Suprapubic skin (tissue), 4 donors: ENCODE results near the gene MTFR1L. TPM values are rescaled to one million over a fixed set of nuclear protein-coding genes. Genes with fewer than 3 reads are reported as not detected.

Source experiments
- DNase-seq, 2 donors: peaks; one replicate each; pipeline ENCODE4 v3.0.0-alpha.2; 2019; ENCODE audit warnings: low spot score in 2 of 2
- H3K27ac ChIP-seq: fragments of 200-600 bp; sonication (generic); one replicate; pipeline ENCODE4 v1.5.1; 2019
- H3K27me3 ChIP-seq: fragments of 200-600 bp; sonication (generic); one replicate; pipeline ENCODE4 v1.5.1; 2019
- H3K36me3 ChIP-seq: fragments of 200-600 bp; sonication (generic); one replicate; pipeline ENCODE4 v1.5.1; 2019
- H3K4me1 ChIP-seq: fragments of 200-600 bp; sonication (generic); one replicate; pipeline ENCODE4 v1.5.1; 2019
- H3K4me3 ChIP-seq: fragments of 200-600 bp; sonication (generic); one replicate; pipeline ENCODE4 v1.5.1; 2019; ENCODE audit warnings: mild to moderate bottlenecking
- H3K9me3 ChIP-seq: fragments of 200-600 bp; sonication (generic); one replicate; pipeline ENCODE4 v1.5.1; 2019
- EP300 ChIP-seq: sonication (generic); formaldehyde crosslinking; IDR thresholded peaks from one replicate; pipeline ENCODE4 v1.6.1; 2017; ENCODE audit warnings: antibody characterized with exemption
- POLR2A ChIP-seq, 2 donors: fragments of 450-650 bp; IDR thresholded peaks; one replicate each; pipeline ENCODE4 v1.6.1; 2017; ENCODE audit warnings: antibody characterized with exemption in 2 of 2, mild to moderate bottlenecking in 2 of 2, moderate library complexity in 2 of 2
- POLR2AphosphoS5 ChIP-seq, 3 donors: sonication (generic); formaldehyde crosslinking; IDR thresholded peaks; one replicate each; pipeline ENCODE4 v1.6.1; 2017; ENCODE audit warnings: antibody characterized with exemption in 3 of 3
- WGBS: methylation state at CpG from one replicate; pipeline ENCODE4 v1.1.5; 2018; 5-methylcytosine and 5-hydroxymethylcytosine counted together
- total RNA-seq, 4 donors: library from RNA; depleted of rRNA; stranded (reverse); fragments of >200 nt; gene quantifications; one replicate each; pipeline ENCODE4 v1.1.0, GENCODE V29; 2016
- TF ChIP-seq, protein P1 (sequence below), 2 donors: fragments of 200-600 bp in 1 of 2; fragments of 450-650 bp in 1 of 2; sonication (generic) in 1 of 2; IDR thresholded peaks; one replicate each; pipeline ENCODE4 v1.5.1; 2016 to 2019; ENCODE audit warnings: antibody characterized with exemption in 2 of 2, mild to moderate bottlenecking in 1 of 2, moderate library complexity in 1 of 2

The MTFR1L gene
- total RNA-seq, 4 donors from 2014 or later = 35.2 to 79.3 (median 48.1) TPM

DNA sequence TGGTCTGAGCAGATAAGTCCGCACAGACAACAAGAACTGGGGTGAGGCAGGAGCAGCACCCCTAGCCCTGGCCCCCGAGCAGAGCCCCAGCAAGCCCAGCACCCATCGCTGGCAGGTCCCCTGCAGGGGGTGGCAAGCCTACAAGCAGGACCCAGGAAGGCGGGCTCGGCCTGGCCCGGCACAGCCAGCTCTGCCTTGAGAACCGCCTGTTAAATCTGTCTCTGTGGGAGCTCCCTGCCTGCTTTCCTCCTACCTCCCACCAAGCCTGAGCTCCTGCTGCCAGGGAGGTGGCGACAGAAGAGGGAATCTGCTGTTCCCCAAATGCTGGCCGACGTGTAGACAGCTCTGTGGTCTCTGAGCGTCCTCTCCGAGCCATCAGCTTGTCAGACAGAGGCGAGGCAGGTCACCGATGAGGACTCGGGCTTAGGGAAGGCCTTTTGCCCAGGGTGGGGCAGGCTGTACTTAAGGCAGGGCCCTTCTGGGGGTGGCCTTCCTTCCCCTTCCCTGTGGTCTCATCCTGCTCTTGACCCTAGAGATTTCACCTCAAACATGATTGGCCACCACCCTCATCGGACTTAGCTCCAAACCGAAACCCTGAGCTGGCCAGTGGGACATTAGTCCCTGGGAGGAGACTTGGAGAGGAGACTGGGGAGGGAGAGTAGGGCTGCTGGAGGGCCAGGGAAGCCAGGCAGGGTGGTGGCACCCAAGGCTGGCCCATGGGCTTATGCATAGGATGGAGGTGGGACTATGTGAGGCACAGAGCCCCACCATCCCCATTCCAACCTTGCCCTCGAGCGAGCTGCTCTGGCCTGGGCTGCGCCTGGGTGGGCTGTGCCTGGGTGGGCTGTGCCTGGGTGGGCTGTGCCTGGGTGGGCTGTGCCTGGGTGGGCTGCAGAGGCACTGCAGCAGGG is 12.0 kb upstream of the MTFR1L start:
- no peaks in the 10 kb centered on the region for H3K9me3 ChIP-seq
- H3K4me3 ChIP-seq = no peak overlapping the region
- peaks cover 46% of the 10 kb centered on the region for H3K36me3 ChIP-seq
- 69% methylated on average over 6 of the region's 20 CpGs for WGBS
- no peak for TF ChIP-seq EP300
- no peak for TF ChIP-seq POLR2A (IDR thresholded peaks at IDR 0.05)
- no peak for TF ChIP-seq POLR2AphosphoS5 (IDR thresholded peaks at IDR 0.05)
- TF ChIP-seq, protein P1, sequence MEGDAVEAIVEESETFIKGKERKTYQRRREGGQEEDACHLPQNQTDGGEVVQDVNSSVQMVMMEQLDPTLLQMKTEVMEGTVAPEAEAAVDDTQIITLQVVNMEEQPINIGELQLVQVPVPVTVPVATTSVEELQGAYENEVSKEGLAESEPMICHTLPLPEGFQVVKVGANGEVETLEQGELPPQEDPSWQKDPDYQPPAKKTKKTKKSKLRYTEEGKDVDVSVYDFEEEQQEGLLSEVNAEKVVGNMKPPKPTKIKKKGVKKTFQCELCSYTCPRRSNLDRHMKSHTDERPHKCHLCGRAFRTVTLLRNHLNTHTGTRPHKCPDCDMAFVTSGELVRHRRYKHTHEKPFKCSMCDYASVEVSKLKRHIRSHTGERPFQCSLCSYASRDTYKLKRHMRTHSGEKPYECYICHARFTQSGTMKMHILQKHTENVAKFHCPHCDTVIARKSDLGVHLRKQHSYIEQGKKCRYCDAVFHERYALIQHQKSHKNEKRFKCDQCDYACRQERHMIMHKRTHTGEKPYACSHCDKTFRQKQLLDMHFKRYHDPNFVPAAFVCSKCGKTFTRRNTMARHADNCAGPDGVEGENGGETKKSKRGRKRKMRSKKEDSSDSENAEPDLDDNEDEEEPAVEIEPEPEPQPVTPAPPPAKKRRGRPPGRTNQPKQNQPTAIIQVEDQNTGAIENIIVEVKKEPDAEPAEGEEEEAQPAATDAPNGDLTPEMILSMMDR (IDR thresholded peaks at IDR 0.05) = no peak
- no peak for DNase-seq
- H3K4me1 ChIP-seq = peaks cover 66% of the 10 kb centered on the region
- H3K27me3 ChIP-seq = no peaks in the 10 kb centered on the region
- H3K27ac ChIP-seq = peak overlapping the region; percentile 43

DNA sequence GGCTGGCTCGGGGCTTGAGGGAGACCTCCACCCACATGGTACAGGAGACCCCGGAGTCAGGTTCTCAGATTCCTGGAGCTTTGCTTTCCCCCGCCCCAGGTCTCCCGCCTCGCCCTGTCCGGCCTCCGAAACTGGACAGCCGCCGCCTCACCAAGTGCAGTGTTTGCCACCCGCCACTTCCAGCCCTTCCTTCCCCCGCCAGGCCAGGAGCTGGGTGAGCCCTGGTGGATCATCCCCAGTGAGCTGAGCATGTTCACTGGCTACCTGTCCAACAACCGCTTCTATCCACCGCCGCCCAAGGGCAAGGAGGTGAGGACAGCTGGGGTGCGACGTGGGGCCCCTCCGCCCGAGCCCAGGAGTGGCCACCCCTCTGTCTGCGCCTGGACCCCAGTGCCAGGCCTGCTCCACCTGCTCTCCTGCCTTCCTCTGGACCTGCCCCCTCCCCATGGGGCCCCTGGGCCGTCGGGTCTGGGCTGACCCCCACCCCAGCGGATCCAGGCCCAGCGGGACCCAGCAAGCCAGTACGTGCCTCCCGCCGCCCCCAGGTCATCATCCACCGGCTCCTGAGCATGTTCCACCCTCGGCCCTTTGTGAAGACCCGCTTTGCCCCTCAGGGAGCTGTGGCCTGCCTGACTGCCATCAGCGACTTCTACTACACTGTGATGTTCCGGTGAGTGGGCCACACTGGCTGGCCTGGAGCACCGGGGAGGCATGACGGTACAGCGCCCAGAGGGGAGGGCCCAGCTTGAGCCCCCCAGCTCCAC is 11.1 kb upstream of the MTFR1L start:
- TF ChIP-seq POLR2AphosphoS5 (IDR thresholded peaks at IDR 0.05) = no peak
- TF ChIP-seq EP300 = no peak
- no peak for TF ChIP-seq POLR2A (IDR thresholded peaks at IDR 0.05)
- TF ChIP-seq, protein P1 (IDR thresholded peaks at IDR 0.05) = no peak
- Histone ChIP-seq H3K9me3 (no peaks in the 10 kb centered on the region), H3K4me1 (peaks cover 58% of the 10 kb centered on the region), H3K36me3 (peaks cover 53% of the 10 kb centered on the region), H3K27me3 (no peaks in the 10 kb centered on the region), H3K27ac (peak overlapping the region; percentile 40), H3K4me3 (no peak overlapping the region)
- no peak for DNase-seq
- 97% methylated on average over 12 of the region's 34 CpGs for WGBS

DNA sequence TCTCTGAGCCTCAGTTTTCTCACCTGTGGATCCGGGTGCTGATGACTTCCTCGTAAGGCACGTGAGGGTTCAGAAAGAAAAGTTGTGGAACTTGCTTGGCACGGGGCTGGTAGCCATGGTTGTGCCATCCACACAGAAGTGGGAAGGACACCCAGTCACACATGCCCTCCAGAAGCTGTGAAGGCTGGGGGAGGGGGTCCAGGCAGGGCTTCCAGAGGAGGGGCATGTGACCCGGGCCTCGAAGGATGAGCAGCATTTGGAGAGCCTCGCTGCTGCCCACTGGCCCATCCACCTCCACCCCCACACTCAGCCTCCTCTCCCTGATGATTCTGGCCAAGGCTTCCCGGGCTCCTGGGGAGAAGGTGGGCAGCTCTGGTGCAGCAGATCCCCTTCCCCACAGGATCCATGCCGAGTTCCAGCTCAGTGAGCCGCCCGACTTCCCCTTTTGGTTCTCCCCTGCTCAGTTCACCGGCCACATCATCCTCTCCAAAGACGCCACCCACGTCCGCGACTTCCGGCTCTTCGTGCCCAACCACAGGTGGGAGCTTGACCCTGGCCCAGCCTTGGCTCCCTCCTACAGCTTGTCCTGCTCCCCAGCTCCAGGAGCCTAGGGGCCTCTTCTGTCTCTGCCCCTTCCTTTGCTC is 10.3 kb upstream of the MTFR1L start:
- Histone ChIP-seq H3K27me3 (no peaks in the 10 kb centered on the region), H3K4me3 (no peak overlapping the region), H3K9me3 (no peaks in the 10 kb centered on the region), H3K4me1 (peaks cover 54% of the 10 kb centered on the region), H3K27ac (no peak overlapping the region), H3K36me3 (peaks cover 61% of the 10 kb centered on the region)
- DNase-seq = no peak
- TF ChIP-seq, protein P1 (IDR thresholded peaks at IDR 0.05) = no peak
- TF ChIP-seq POLR2AphosphoS5 (IDR thresholded peaks at IDR 0.05) (no peak), EP300 (no peak), POLR2A (IDR thresholded peaks at IDR 0.05) (no peak)
- WGBS = 83% methylated on average over 13 of the region's 18 CpGs

DNA sequence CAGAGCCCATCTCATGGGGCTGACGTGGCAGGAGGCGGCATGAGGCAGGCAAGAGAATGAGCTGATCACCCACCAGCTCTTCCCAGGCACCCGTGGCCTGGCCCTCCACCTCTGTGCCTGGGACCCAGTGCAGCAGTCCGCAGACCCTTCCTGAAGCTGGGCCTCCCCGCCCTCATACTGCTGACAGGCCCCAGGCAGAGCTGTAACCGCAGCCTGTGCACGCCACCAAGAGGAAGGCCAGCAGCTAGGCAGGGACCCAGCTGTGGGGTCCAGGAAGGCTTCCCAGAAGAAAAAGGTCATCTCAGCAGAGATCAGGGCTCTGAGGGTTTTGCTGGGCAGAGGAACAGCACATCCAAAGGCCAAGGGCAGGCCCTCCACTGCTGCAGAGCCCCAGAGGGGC is 9.8 kb upstream of the MTFR1L start:
- H3K36me3 ChIP-seq = peaks cover 65% of the 10 kb centered on the region
- peaks cover 49% of the 10 kb centered on the region for H3K4me1 ChIP-seq
- WGBS = 100% methylated on average over 2 of the region's 7 CpGs
- TF ChIP-seq POLR2AphosphoS5 (IDR thresholded peaks at IDR 0.05) = no peak
- no peak for TF ChIP-seq EP300
- no peak for TF ChIP-seq POLR2A (IDR thresholded peaks at IDR 0.05)
- TF ChIP-seq, protein P1 (IDR thresholded peaks at IDR 0.05) = no peak
- H3K4me3 ChIP-seq = no peak overlapping the region
- no peaks in the 10 kb centered on the region for H3K27me3 ChIP-seq
- H3K9me3 ChIP-seq = no peaks in the 10 kb centered on the region
- H3K27ac ChIP-seq = no peak overlapping the region
- no peak for DNase-seq
